ENCODE results near the gene NR3C2.

NR3C2 gene

DNA sequence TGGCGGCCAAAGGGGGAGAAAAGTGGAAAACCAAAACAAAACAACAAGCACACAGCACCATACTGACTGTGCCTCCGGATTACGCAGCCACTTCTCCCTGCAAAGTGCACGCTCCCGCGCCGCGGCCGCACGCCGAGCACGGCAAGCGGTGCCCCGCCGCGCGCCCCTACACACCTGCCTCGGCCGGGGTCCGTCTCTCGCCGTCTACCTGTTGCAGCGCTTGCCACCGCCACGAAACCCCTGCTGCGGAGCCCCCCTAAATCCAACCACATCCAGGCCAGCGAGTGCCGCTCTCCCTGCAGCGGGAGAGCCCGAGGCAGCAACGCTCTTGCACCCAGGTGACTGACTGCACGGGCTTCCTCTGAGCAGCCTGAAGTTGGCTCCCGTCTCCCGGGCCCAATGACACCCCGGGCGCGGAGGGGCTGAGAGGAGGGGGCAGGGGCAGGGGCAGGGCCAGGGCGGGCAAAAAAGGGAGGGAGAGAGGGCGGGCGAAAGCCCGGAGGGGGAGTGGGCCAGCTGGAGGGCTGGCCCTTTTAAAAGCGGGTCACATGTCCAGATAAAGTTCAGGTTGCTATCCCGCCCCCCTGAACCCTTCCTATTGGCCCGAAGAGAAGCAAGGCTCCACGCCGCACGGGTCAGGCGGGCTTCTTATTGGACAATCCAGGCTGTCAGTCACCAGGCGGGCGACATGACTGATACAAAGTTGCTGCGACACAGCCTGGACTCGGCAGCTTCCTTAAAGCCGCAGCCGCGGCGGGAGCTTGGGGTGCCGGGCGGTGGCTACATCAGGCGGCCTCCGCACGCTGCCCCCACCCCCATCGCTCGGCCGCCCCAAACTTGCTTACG, at the start of gene NR3C2:
TSS of gene NR3C2 (minus strand) at position 429 of the 846 bp plus-strand sequence.
- DNase-seq: peak; percentile 98

DNA sequence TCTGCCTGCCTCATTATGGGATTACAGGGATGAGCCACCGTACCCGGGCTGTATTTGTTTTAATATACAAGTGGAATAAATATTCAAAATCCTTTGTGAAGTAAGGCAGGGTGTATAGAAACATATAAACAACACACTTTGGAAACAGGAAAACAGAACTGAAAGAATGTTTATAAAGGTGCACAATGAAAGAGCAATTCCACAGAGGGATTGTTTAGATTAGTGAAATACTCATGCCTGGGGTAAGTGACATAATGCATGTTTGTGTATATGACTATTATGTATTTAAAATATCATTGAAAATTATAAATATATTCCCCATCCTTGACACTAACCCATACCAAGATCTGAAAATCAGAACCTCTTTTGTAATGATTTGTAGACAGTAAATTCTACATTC, 45.0 kb upstream of the NR3C2 start:
- no peak for DNase-seq

DNA sequence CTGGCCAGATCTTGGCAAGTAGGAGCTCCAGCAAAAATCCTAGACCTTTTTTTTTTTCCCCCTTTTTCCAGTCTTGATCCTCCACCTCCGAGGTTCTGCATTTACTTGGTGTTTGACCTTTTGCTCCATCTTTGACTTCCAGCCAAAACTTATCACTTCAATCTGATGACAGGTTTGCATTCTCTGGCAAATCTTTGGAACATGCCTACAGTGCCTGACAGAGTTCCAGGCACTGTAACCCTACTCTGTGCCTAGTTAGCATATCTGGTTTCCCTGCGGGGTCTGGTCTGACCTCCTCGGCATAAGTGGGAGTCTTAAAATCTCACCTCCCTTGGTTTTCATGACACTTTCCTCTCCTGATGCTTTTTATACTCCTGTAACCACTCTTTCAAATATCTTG, 39.4 kb upstream of the NR3C2 start:
- DNase-seq: no peak

DNA sequence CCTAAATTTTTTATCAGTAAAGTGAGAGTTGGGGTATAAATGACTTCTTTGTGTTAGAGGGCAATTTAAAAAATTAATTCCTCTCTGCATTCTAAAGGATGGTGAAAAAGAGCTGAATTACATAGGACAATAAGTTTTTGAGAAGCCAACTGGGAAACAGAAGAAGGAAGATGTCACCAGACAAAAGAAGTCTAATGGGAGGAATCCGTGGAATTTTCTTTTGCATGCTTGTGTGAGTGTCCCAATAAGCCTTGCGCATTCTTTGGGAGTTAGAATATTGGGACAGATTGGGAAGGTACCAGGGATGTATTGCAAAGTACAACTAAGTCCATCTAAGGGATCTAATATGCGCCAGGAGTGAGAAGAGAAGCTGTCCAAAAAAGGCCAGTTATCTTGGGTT, 35.1 kb upstream of the NR3C2 start:
- DNase-seq: no peak

DNA sequence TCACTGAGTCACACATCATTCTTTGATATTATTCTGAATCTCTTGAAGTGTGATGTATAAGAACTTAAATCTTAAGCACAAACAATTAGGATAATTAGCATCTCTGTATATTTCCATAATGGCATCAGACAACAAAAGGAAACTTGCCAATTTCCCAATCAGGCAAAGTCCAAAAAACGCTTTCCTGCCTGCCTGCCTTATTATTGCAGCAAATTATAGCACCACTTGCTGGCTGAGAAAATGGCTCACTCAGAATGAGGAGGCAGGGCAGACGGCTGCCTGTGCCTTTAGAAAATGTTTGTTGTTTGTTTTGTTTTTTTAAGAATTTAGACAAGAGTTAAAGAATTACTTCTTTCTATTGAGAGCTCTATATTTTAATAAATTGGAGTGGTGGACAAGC, 27.7 kb upstream of the NR3C2 start:
- no peak for DNase-seq

DNA sequence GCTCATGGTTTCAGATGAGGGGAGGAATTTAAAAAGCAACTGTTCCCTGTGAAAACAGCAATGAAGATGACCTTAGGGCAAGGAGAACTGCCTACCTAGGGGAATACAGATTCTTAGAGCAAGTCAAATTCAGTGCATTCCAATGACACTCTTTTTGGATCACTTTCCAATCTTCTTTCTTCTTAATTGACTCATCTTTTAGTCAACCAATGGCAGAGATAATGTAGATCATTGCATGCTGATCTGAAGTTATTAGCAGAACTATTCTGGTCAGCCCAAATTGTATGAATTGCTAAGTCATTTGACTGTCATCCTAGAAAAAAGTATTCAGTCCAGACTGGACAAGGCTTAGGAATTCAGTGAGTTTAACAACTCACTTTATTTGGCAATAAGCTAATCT, 12.6 kb upstream of the NR3C2 start:
- DNase-seq: no peak

DNA sequence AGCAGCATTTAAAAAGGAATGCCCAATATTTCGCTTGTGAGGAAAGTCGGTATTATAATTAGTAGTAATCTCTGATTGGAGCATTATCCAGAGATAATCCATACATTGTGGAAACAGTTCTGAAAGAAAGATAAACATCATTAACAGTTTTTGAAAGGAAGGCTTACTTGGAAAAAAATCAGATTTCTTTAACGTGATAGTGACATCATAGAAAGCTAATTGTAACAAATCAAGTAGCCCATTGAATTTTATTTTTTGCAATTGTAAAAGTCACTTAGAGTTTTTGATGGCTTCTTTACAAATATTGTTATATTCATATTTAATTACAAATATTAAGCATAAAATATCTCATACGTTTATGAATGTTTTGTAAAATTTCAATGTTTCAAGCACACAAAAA, 11.6 kb upstream of the NR3C2 start:
- no peak for DNase-seq

DNA sequence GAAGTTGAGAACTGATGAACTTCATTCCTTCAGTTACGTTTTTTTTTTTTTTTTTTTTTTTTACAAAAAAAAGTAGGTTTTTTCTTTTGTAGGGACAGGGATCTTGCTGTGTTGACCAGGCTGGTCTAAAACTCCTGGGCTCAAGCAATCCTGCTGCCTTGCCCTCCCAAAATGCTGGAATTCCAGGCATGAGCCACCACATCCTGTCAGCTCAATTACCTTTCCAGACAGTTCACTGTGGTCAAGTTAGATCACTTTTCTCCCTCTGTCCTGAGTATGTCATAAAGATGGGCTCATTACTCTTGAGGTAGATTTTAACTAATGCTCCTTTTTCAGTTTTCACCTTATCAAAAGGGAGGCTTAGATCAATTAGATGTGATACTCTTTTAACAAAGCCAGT, 10.8 kb upstream of the NR3C2 start:
- no peak for DNase-seq

DNA sequence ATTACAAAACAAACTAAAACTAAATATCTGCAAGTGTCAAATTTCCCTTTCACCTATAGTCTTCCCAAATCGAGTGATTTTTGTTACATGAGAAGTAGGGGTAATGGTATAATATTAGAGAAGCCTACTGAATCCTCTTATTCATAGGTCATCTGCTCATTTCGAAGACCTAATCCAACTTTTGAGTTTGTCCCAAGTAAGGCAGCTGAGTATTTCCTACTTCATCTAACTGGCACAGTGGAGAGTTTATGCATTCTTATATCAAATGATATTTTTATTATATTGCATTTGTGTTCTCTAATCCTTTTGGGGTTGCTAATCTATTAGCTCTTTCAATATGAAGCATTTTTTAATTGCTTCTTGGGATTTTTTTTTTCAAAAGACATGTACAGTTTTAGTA, 7.7 kb upstream of the NR3C2 start:
- no peak for DNase-seq

DNA sequence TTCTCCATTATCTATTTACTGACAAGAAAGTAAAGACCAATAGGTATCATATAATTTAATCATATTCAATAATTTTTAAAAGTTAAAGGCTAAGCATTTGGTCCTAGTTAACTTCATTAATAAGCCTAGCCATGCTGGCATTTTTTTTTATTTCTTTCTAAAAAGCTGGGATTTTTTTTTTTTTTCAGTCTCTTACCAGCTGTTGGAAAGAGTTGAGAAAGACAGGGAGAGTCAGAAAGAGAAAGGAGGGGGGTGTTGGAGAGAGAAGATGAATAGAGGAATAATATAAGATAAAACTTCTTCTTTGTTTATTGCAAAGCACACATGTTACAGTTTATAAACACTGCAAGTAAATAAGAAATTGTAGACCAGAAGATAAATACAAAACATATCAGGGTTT, 5.9 kb upstream of the NR3C2 start:
- no peak for DNase-seq

DNA sequence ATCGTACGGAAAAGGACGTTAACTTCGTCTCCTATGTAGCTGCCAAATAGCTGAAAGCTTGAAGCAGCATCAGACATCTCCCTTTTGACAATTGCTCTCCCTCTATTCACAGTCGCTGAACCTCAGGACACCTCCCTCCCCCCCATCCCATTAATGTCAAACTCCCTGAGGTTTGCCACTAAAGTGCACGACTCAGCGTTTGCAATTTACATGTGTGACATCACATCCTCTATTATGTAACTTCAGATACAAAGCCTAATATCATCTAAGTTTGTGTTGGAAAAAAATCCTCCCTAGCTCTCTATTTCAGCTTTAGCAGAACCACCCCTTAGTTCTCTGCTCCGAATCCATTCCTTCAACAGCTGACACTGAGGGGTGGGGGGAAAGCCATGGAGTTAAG, 5.5 kb upstream of the NR3C2 start:
- DNase-seq: peak; percentile 9

DNA sequence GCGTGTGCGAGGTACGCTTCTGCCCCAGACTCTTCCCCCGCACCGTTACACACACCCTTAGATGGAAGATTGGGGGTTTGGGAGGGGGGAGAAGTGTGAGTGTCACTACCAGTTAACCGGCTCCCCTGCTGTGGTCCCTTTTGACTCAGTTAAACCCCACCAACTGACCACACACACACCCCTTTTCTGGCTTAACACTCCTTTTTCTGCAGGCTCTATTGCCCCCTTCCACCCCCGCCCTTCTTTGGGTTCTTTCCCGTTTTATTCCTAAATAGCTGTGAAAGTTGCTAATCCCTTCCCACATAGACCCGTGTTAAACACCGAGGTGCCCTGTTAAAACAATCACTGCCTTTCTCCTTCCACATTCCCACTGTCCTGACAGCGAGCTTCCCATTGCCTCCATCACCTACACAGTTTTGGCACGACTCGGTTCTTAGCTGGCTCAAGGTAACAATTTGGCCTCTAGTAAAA, 3.7 kb upstream of the NR3C2 start:
- no peak for DNase-seq

DNA sequence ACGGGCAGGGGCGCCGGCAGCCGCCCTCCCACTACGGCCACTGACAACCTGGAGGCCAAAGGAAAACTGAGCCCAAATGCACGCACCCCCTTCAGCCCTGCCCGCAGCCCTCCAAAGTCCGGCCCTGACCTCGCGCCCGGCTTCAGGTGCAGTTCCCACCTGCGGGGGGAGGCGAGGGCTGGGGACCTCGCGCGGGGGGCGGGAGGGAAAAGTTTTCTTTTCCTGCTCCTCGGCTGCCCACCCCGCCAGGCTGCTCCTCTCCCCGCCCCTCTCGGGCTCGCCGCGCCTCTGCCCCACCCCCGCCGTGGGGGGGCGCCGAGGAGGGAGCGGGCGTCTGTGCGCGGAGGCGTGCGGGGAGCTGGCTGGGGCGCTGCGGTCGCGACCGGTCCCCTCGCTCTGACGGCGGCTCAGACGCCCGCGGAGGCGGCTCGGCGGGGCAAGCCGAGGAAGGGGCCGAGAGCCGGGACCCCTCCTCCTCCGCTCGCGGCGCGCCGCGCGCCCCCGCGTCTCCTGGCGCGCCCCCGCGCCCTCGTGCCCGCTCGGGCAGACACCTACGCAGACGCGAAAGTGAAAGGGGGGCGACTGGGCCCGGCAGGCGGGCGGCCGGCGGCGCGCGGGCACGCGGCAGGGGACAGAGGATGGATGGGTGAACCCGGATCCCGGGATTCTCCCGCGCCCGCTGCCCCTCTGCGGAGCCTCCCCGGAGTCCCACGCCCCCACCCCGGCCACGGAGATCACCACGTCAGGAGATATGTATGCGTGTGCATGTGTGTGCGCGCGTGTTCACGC, 3.1 kb upstream of the NR3C2 start:
- DNase-seq: peak; percentile 26

DNA sequence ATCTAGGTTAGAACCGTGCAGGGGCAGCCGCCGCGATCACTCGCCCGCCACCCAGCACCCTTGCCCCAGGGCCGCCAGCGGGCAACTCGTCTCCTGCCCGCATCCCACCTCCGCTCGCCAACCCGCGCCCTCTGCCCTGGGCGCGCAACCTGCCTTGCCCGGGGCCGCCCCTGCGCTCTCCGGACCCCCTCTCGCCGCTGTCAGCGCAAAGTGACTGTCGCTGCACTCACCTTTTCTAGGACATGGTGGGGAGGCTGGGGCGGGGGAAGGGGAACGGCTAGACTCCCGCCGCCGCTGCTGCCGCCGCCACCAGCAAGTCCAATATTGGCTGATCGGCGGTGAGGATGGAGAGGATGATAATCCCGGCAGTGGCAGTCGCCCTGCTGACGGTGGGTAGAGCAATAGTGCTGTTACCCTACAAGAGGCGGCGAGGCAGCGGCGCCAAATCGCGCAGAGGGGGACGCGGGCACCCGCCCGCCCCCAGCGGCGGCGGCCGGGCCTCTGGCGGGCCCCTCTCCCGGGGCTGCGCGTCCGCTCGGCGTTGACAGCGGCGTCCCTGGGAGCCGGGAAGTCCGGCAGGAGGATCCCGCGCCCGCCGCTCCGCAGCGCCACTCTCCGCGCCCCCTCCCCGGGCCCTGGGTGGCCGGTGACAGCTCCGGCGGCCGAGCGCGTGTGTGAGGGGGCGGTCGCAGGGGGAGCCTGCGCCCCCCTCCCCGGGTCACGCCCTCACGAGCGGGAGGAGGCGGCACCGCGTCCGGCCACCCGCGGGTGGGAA, 2.3 kb upstream of the NR3C2 start:
- peak; percentile 38 for DNase-seq

DNA sequence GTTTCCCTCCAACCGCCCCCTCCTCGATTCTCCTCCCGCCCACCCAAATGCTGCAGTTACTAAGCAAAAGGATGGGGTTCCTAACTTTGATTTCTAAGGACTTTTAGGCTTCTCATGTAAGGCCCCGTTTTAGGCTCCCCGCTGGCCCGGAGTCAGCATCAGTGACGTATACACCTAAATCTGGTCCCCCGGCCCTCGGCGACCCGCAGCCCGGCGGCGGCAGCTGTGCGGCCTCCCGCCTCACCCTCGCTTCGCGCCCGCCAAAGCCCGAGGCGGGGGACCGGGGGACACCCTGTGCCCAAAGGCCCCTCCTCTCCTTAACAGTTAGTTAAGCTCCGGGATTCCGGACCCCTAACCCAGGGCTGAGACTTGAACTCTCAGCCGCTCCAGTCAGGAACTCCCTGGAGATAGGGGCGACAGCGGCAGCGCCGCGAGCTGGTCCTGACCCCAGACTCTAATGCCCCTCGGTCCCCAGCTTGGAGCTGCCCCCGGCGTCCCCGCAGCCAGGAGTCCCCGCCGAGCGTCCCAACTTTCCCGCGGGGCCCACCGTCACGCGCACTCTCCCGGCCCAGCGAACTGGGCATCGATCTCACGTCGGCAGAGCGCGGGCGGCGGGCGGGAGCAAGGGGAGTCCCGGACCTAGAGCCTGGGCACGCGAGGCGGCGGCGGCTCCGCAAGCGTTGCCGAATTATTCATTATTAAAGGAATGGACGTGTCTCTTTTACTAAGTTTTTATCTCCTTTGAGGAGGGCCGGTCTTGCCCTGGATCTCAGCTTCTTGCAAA, 1.5 kb upstream of the NR3C2 start:
- peak; percentile 26 for DNase-seq

DNA sequence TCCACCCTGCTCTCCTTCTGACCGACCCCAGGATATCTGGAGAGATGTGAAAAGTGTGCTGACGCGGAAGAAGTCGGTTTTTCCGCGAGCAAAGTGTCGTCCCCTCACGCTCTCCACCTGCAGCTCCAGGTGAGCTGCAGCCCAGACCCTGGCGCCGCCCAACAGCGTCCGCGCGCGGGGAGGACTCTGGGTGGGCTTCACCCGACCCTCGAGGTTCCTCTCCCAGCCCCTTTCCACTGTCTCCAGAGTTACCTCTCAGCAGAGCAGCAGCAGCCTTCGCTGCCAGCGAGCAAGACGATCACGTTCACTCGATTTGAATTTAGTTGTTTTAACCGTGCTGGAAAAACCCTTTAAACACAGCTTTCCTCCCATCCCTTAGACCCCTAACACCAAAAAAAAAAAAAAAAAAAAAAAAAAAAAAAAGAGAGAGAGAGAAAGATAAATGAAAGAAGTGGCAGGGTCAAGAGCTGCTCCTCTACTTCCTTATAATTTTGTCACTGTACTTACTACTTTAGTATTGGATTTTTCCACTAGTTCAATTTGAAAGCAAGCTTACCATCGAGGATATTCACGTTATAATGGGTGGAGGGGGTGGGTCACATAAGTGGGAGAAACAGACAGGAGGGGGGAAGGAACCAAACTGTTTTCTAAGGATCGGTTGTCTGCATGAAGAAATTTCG, 758 bp upstream of the NR3C2 start:
- DNase-seq: peak; percentile 45

DNA sequence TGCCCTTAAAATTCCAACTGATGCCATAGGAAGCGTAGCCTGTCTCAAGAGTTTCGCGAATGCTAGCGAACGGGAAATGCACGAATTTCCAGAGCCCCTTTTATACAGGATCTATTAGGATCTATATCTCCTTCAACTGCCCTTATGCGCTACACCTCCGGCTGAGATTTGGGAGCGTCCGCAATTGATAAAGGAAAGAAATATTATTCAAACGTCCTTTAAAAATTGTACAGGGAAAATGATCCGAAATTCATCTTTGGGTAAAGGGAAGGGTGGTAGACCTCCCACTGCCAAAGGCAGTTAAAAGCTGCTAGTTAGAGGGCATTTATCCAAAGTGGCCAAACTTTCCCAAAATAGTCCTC, 609 bp downstream of the NR3C2 start:
- DNase-seq: no peak

DNA sequence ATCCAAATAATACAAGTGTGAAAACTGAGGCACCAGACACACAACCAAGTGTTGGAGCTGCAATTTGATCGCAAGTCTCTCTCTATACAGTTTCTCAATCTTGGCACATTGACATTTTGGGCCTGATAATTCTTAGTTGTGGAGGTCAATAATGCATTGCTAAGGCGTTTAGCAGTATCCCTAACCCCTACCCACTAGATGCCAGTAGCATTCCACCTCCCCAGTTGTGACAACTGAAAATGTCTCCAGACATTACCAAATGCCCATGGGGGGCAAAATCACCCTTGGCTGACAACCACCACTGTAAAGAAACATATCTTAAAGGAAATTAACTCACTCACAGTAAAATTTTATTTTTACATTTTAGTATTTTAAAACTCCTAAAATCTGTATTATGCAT, 4.2 kb downstream of the NR3C2 start:
- DNase-seq: no peak

DNA sequence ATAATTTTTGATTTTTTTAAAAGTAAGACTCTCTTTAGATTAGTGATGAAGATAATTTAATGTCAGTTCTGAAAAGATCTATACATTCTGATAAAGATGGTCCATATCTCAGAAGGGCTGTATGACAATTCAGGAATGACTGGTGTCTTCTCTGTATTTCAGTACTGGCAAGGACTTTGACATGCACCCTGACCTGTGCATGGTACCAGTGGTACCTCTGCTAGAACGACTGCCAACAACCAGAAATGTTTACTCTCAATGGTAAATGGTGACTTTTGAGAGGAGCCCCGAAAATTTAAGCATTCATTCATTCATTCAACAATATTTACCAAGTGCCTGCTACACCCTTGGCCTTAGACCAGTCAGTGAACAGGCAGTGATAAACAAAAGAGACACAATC, 4.8 kb downstream of the NR3C2 start:
- no peak for DNase-seq

DNA sequence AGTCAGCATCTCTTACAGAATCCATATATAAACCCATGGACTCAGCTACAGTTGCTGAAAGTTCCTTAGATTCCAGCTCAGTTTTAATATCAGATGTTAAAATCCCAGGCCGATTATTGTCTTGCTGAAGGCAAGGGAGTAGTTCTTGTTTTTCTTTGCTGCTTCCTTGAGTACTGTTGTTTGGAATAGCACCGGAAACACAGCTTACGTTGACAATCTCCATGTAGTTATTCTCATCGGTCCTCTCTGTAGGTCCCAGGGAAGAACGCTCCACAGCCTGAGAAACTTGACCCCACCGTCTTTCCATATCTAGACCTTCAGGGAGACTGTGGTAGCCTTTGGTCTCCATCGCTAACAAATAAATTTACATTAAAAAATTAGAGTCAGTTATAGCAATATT, 5.7 kb downstream of the NR3C2 start:
- DNase-seq: no peak

DNA sequence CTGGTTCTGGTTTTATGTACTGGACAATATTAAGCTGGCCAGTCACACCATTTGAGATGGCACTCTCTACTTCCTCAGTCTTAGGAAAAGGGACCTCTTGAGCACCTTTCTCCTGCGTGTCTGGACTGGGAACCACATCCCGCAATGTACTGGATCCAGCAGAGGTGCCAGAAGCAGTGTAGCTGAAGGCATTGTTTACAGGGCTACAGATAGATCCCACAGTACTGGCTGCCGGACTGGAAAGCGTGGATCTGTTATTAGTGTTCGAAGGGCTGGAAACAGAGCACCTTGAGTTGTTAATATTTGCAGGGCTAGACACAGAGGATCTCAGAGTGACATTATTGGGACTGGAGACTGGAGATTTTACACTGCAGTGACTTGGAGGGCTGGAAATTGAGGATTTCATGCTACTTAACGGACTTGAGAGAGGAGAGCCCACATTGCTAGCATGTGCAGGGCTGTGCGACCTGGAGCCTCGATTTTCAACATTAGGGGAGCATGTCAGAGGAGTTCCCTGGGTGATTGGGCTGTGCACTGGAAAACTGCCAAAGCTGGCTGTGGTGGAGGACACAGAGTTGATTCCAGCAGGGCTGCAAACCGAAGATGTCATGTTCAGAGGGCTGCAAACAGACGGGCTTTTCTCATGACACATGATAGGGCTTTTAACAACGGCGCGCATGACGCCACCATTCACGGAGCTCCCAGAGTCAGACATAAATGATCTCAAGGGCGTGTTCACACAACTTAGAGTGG, 6.4 kb downstream of the NR3C2 start:
- no peak for DNase-seq
